GM23338 (cell line): ENCODE measurements around the gene USP36. TPM values are rescaled to one million over a fixed set of nuclear protein-coding genes. Genes with fewer than 3 reads are reported as not detected.

Source experiments
- ATAC-seq: fragments of 200-7000 bp; cut with Tn5 transposase; 3 replicates; pipeline ENCODE4 v1.9.1; 2020
- DNase-seq: peaks from one replicate; pipeline ENCODE4 v3.0.0-alpha.2; 2015; ENCODE audit warnings: low spot score
- H2AFZ ChIP-seq: fragments of 200-600 bp; sonication (generic); 2 replicates; pipeline ENCODE4 v1.8.0; 2016; ENCODE audit warnings: antibody characterized with exemption, mild to moderate bottlenecking, moderate library complexity
- H3F3A ChIP-seq: fragments of 200-600 bp; sonication (generic); replicated peaks from 2 replicates; pipeline ENCODE4 v1.8.0; 2017; ENCODE audit warnings: antibody characterized with exemption, mixed run types, low read depth
- H3K27ac ChIP-seq: fragments of 200-600 bp; sonication (generic); 2 replicates; pipeline ENCODE4 v1.6.1; 2016; ENCODE audit warnings: low read depth
- H3K27me3 ChIP-seq: fragments of 200-600 bp; sonication (generic); 2 replicates; pipeline ENCODE4 v1.8.0; 2016; ENCODE audit warnings: mild to moderate bottlenecking, mixed run types, moderate library complexity; ENCODE audit not compliant: insufficient read depth
- H3K36me3 ChIP-seq: fragments of 200-600 bp; sonication (generic); 2 replicates; pipeline ENCODE4 v1.8.0; 2016; ENCODE audit warnings: mild to moderate bottlenecking; ENCODE audit not compliant: insufficient read depth
- H3K4me1 ChIP-seq: fragments of 200-600 bp; sonication (generic); 2 replicates; pipeline ENCODE4 v1.8.0; 2016; ENCODE audit warnings: mild to moderate bottlenecking, moderate library complexity; ENCODE audit not compliant: insufficient read depth
- H3K4me2 ChIP-seq: fragments of 200-600 bp; sonication (generic); 2 replicates; pipeline ENCODE4 v1.7.1; 2017; ENCODE audit warnings: mixed run types
- H3K4me3 ChIP-seq: fragments of 200-600 bp; sonication (generic); 2 replicates; pipeline ENCODE4 v1.6.1; 2016; ENCODE audit warnings: mixed run types
- H3K79me2 ChIP-seq: fragments of 200-600 bp; sonication (generic); replicated peaks from 2 replicates; pipeline ENCODE4 v1.8.0; 2017; ENCODE audit warnings: mild to moderate bottlenecking; ENCODE audit not compliant: insufficient read depth
- H3K9me2 ChIP-seq: fragments of 200-600 bp; sonication (generic); 2 replicates; pipeline ENCODE4 v1.8.0; 2017; ENCODE audit not compliant: insufficient read depth
- H4K20me1 ChIP-seq: fragments of 200-600 bp; sonication (generic); replicated peaks from 2 replicates; pipeline ENCODE4 v1.8.0; 2017; ENCODE audit warnings: mild to moderate bottlenecking; ENCODE audit not compliant: insufficient read depth
- H3K27ac Mint-ChIP-seq: 2 replicates; pipeline ENCODE4 v1.8.0; 2020; ENCODE audit warnings: inconsistent platforms, mild to moderate bottlenecking, moderate library complexity, mixed read lengths
- H3K27me3 Mint-ChIP-seq: 3 replicates; pipeline ENCODE4 v1.8.0; 2022; ENCODE audit warnings: low read depth, mild to moderate bottlenecking, moderate library complexity, mixed read lengths, inconsistent platforms; ENCODE audit not compliant: insufficient read depth, poor library complexity
- H3K36me3 Mint-ChIP-seq: 3 replicates; pipeline ENCODE4 v1.8.0; 2021; ENCODE audit warnings: low read depth, mild to moderate bottlenecking, inconsistent platforms, moderate library complexity, mixed read lengths
- H3K4me1 Mint-ChIP-seq: 3 replicates; pipeline ENCODE4 v1.8.0; 2020; ENCODE audit warnings: mild to moderate bottlenecking, inconsistent platforms, mixed read lengths
- H3K4me3 Mint-ChIP-seq: 3 replicates; pipeline ENCODE4 v1.8.0; 2021; ENCODE audit warnings: moderate library complexity, mild to moderate bottlenecking, inconsistent platforms, mixed read lengths
- H3K9me3 Mint-ChIP-seq: 3 replicates; pipeline ENCODE4 v1.8.0; 2020; ENCODE audit warnings: moderate library complexity, mild to moderate bottlenecking, inconsistent platforms, mixed read lengths
- CREB1 ChIP-seq: fragments of 250-450 bp; sonication (Bioruptor Pico); IDR thresholded peaks from 2 replicates; pipeline ENCODE4 v1.5.0; 2020; ENCODE audit warnings: low read depth, mild to moderate bottlenecking, moderate library complexity
- CTCF ChIP-seq, 2 experiments: fragments of 200-600 bp in 1 of 2; sonication (generic) in 1 of 2; conservative IDR thresholded peaks; 2 replicates each; pipeline versions ENCODE4 v1.5.1 to v1.6.1; 2016 to 2017; ENCODE audit warnings: antibody characterized with exemption in 2 of 2, low read depth in 2 of 2, mild to moderate bottlenecking in 2 of 2, moderate library complexity in 1 of 2
- ETS1 ChIP-seq: IDR thresholded peaks from 2 replicates; pipeline ENCODE4 v1.6.1; 2016; ENCODE audit warnings: antibody characterized with exemption
- EZH2 ChIP-seq: fragments of 200-600 bp; sonication (generic); IDR thresholded peaks from one replicate; pipeline ENCODE4 v1.8.0; 2017; ENCODE audit warnings: antibody characterized with exemption, mild to moderate bottlenecking, low read depth; ENCODE audit not compliant: unreplicated experiment
- EZH2phosphoT487 ChIP-seq: fragments of 200-600 bp; sonication (generic); IDR thresholded peaks from one replicate; pipeline ENCODE4 v1.8.1; 2018; ENCODE audit warnings: antibody characterized with exemption; ENCODE audit not compliant: unreplicated experiment
- JUNB ChIP-seq: IDR thresholded peaks from one replicate; pipeline ENCODE4 v1.6.1; 2016; ENCODE audit warnings: antibody characterized with exemption; ENCODE audit not compliant: unreplicated experiment
- NANOG ChIP-seq: IDR thresholded peaks from 2 replicates; pipeline ENCODE4 v1.6.1; 2016; ENCODE audit warnings: antibody characterized with exemption, borderline replicate concordance
- POLR2AphosphoS5 ChIP-seq: IDR thresholded peaks from 2 replicates; pipeline ENCODE4 v1.6.1; 2016; ENCODE audit warnings: antibody characterized with exemption, low read depth
- REST ChIP-seq: IDR thresholded peaks from one replicate; pipeline ENCODE4 v1.6.1; 2018; ENCODE audit warnings: antibody characterized with exemption; ENCODE audit not compliant: unreplicated experiment
- STAT1 ChIP-seq: IDR thresholded peaks from one replicate; pipeline ENCODE4 v1.6.1; 2016; ENCODE audit warnings: antibody characterized with exemption; ENCODE audit not compliant: unreplicated experiment
- ZNF114 ChIP-seq: fragments of 250-450 bp; sonication (Bioruptor Pico); IDR thresholded peaks from 2 replicates; pipeline ENCODE4 v1.5.0; 2020; ENCODE audit warnings: mild to moderate bottlenecking, moderate library complexity
- ZNF331 ChIP-seq: fragments of 250-450 bp; sonication (Bioruptor Pico); IDR thresholded peaks from 2 replicates; pipeline ENCODE4 v1.5.0; 2020; ENCODE audit warnings: low read depth, mild to moderate bottlenecking, moderate library complexity
- ZNF462 ChIP-seq: fragments of 250-450 bp; sonication (Bioruptor Pico); IDR thresholded peaks from 2 replicates; pipeline ENCODE4 v1.5.0; 2020; ENCODE audit warnings: mild to moderate bottlenecking, moderate library complexity
- polyA plus RNA-seq: library from polyadenylated mRNA; unstranded; fragments of >200 nt; fragmentation: Nextera tagmentation; extraction: Ambion mirVana; gene quantifications from 2 replicates; pipeline ENCODE4 v1.2.1, GENCODE V29; 2016
- total RNA-seq: library from RNA; depleted of rRNA; stranded (reverse); fragments of >200 nt; shearing (Covaris generic); gene quantifications from 2 replicates; pipeline ENCODE4 v1.2.3, GENCODE V29; 2014

Gene USP36
- total and polyA plus RNA-seq, 2 experiments from 2014 or later = 36.2 to 55.5 TPM

- Histone ChIP-seq H3K4me2 (no peak overlapping the region), H3K79me2 (0 out of 2 replicates have a peak, but pooled peaks cover 7% of the 10 kb centered on the region), H3K9me2 (no peaks in the 10 kb centered on the region), H2AFZ (no peak overlapping the region), H3K27me3 (no peaks in the 10 kb centered on the region), H3F3A (peaks cover 12% of the 10 kb centered on the region; the same call in 1 of the 2 replicates), H3K4me1 (no peaks in the 10 kb centered on the region), H3K36me3 (peaks cover 86% of the 10 kb centered on the region), H3K27ac (no peak overlapping the region), H3K4me3 (no peak overlapping the region), H4K20me1 (peaks cover 3% of the 10 kb centered on the region)
- no peak for TF ChIP-seq JUNB
- TF ChIP-seq ETS1 = no peak
- TF ChIP-seq STAT1 = no peak
- no peak for TF ChIP-seq EZH2phosphoT487
- TF ChIP-seq REST = no peak
- no peak for TF ChIP-seq NANOG
- TF ChIP-seq ZNF331 = no peak
- TF ChIP-seq CREB1 = no peak
- no peak for TF ChIP-seq ZNF462 (CRISPR knock-in tag)
- TF ChIP-seq POLR2AphosphoS5 = no peak
- no peak for TF ChIP-seq ZNF114
- no peak for TF ChIP-seq CTCF (conservative IDR thresholded peaks at IDR 0.05; ENCODE audit: low read depth in 2 of 2)
- TF ChIP-seq EZH2 = no peak
- H3K4me3 Mint-ChIP-seq = no peak overlapping the region
- H3K9me3 Mint-ChIP-seq = no peaks in the 10 kb centered on the region
- H3K36me3 Mint-ChIP-seq = peaks cover 92% of the 10 kb centered on the region
- H3K4me1 Mint-ChIP-seq = no peaks in the 10 kb centered on the region
- no peak overlapping the region for H3K27ac Mint-ChIP-seq
- no peak for ATAC-seq
- peaks cover 5% of the 10 kb centered on the region for H3K27me3 Mint-ChIP-seq
- no peak for DNase-seq
Observed at GRCh38 chr17:78815696-78816095, 24.9 kb downstream of the USP36 start.
